GM12891 (cell line): ENCODE results near the gene ZDHHC1.

Experiments used
- POLR2A ChIP-seq: IDR thresholded peaks from 2 replicates; pipeline ENCODE4 v1.6.1; 2011; ENCODE audit warnings: low read depth, low read length, control low read depth
- POLR2AphosphoS5 ChIP-seq: IDR thresholded peaks from 2 replicates; pipeline ENCODE4 v1.6.1; 2011; ENCODE audit warnings: low read depth, low read length, control low read depth
- POU2F2 ChIP-seq: IDR thresholded peaks from 2 replicates; pipeline ENCODE4 v1.6.1; 2011; ENCODE audit warnings: low read depth, mild to moderate bottlenecking, control low read depth, low read length, moderate library complexity
- SPI1 ChIP-seq: IDR thresholded peaks from 2 replicates; pipeline ENCODE4 v1.6.1; 2011; ENCODE audit warnings: low read depth, low read length, control low read depth
- TAF1 ChIP-seq: IDR thresholded peaks from 2 replicates; pipeline ENCODE4 v1.6.1; 2011; ENCODE audit warnings: low read depth, low read length, control low read depth

GRCh38 chr16:67428146-67428731 lies 12.0 kb upstream of the ZDHHC1 start:
- no peak for TF ChIP-seq POLR2A
- TF ChIP-seq SPI1: no peak
- no peak for TF ChIP-seq TAF1
- TF ChIP-seq POU2F2: no peak
- no peak for TF ChIP-seq POLR2AphosphoS5
